GM21447 (cell line): ENCODE data around the gene NPTN.
"Not testable (repeated sequence)": the region's sequence is repeated elsewhere in the genome, so short reads cannot be mapped to it uniquely, and the experiment has no call there.

Source experiments
- ATAC-seq: cut with Tn5 transposase; IDR thresholded peaks from one replicate; pipeline ENCODE4 v1.9.1; 2021; ENCODE audit not compliant: unreplicated experiment

The NPTN gene

DNA sequence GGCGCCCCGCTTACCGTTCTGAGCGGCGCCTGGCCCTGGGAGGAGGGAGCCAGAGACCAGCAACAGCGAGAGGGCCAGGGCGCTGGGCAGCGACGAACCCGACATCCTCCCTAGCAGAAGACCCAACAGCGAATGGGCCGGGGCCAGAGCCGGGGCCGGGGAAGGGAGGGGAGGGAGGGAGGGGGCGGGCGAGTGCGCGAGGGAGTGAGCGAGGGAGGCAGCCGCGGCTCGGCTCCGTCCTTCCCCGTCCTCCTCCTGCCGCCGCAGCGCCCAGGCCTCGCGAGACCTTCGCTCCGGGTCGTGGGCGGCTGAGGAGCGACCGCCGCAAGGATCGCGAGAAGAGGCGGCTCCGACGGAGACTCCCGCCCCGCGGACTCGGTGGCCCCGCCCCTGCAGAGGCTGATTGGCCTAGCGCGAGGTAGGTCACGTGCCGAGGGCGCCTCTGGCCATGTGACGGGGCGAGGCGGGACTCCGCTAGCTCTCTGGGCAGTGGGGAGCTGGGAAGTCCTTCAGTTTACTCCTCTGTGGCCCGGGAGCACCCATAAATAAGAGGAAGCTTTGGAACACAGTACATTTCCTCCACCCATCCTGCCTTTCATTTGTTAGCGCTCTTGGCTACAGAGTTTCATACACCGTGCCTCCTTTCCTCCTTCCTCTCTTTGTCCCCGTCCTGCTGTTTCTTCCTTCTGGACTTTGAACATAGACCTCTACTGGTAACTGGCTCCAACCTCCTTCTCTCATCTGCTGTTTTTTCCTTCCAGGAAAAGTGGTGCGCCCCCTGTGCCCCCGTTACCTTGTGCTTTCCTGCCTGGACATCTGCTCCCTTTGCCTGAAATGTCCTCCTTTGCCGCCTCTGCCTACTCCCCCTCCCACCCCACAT lies at the start of gene NPTN:
TSS of gene NPTN (minus strand) at position 279 of the 880 bp plus-strand sequence. CDS start at position 105, 174 bp downstream.
- peak; percentile 81 for ATAC-seq

DNA sequence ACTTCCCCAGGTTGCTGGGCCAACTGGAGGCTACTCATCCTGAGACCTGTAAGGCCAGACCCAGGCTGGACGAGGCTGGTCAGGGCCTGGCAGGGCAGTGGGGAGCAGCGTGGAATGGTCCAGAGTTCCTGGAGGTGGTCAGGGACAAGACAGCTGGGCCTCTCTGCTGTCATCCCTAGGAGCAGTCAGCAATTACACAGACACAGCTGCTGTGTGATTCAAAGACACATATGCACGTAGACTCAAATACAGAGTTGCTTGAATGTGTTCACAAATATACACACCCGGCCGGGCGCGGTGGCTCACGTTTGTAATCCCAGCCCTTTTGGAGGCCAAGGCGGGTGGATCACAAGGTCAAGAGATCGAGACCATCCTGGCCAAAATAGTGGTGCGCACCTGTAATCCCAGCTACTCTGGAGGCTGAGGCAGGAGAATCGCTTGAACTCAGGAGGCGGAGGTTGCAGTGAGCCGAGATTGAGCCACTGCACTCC lies 49.5 kb upstream of the NPTN start:
- no peak for ATAC-seq

DNA sequence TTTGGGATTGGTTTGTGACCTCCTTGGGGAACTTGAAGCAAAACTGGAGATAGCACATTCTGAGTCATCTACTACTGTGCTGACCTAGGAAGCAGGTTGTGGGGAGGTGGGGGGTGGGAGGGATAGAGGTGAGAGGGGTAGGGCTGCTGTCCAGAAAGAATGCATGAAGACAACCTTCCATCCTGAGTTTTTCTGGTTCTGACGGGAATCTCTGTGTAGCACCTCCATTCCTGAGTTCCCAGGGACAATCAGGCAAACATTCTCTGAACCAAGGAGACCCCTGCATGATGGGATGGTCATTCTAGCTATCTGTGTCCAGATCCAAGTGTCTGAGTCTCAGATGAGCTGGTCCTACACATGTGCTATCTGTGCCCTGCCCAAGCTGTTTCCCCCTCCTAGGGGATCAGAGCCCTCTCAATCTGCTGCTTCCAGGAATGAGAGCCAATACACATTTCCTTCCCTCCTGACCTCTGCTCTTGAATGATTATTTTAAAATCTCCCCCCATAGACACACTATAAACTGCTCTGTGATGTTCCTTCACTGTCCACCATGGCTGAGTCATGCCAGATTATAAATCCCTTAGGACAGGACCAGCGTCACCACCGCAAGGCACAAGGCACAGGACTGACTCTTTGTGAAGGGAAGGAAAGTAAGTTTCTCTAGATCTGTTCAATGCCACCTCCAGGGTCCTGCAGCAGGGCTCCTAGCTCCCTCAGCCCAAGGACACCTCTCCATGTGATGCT lies 48.8 kb upstream of the NPTN start:
- ATAC-seq = no peak

DNA sequence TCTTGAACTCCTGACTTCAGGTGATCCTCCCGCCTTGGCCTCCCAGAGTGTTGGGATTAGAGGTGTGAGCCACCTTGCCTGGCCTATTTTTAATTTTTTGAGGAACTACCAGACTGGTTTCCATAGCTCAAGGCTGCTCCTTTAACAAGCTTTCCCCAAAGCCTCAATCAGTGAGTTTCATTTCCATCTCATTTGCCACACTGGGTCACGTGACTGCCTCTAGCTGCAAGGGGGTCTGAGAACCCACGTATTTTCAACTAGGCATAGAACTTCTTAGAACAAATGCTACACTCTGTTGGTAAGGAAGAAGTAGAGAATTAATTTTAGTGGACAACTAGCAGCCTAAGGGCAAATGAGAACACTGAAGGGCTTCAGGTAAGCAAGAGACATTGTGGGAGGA lies 47.9 kb upstream of the NPTN start:
- ATAC-seq = no peak

DNA sequence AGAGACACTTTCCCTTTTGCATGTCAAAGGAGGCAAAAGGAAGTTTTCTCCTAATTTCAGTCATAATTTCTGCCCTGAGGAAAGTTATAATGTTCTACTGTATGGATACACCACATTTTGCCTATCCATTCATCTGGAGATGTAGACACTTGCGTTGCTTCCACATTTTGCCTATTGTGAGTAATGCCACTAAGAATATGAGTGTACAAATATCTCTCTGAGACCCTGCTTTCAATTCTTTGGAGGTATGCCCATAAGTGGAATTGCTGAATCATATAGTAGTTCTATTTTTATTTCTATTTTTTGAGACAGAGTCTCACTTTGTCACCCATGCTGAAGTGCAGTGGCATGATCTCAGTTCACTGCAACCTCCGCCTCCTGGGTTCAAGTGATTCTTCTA lies 47.4 kb upstream of the NPTN start:
- ATAC-seq = no peak

DNA sequence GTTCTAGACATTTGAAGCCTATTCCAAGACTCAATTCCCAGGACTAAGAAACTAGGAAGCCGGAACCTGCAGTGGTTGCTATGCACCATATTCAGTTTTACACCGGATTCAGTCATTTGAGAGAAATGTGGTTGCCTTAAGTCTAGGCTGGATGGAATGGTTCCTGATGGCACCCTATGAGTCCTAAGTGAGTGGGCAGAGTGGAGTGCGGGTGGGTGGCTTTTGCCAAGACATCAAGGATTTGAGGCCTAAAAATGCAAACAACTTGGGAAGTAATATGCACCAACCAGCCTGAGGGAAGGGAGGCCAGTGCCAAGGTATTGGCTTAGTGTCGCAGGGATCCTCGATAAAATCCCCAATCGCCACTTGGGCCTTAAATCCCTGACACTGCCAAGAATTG lies 46.8 kb upstream of the NPTN start:
- no peak for ATAC-seq

DNA sequence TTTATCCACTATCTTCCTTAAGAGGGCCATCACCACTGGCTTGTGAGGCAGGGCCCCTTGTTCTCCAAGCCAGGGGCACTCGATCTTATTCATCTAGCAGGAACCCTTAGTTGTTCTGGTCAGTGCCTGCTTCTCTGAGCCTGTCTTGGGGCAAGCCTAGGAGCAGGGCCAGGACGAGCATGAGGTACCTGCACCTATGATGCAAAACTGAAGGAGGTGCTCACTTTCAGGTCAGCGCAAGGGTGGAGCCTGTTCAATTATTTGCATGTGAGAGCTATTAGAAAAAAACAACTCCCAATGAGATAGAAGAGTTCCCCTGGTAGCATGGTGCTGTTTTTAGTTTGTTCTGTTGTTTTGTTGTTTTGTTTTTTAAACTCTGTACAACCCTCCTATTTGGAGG lies 46.0 kb upstream of the NPTN start:
- ATAC-seq = no peak

DNA sequence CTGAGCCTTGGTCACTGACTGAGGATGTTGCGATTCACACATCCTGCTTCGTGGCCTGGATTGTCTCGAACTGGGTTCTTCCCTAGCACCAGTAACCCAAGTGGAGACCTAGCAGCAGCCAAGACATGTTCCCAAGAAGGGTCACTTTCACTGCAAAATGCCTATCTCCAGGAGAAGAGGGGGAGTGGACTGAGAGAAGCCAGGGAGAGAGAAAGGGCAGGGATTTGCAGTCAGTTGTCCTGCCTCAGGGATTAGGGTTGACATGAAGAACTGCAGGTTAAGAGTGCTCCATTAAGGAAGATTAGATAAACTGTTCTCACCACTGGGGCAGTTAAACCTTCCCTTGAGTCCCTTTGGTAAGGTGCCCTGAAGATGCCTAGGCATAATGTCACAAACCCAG lies 45.3 kb upstream of the NPTN start:
- no peak for ATAC-seq

DNA sequence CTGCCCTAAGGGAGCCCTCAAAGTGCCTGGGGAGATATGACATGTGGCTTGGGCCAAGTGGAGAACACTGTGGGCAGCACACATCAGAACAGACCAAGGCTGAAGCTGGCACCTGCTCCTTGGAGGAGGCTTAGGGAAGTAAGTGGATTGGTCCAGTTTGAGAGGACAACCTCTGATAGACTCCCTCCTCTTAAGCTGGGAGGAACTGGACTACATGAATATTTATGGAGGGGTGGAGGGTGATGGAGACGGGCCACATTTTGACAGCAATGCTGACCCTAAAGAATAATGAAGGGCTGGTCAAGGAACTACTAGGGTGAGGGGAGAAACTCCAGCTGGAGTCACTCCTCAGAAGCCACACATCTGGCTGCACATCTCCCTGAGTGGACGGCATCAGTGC lies 44.5 kb upstream of the NPTN start:
- ATAC-seq = no peak

DNA sequence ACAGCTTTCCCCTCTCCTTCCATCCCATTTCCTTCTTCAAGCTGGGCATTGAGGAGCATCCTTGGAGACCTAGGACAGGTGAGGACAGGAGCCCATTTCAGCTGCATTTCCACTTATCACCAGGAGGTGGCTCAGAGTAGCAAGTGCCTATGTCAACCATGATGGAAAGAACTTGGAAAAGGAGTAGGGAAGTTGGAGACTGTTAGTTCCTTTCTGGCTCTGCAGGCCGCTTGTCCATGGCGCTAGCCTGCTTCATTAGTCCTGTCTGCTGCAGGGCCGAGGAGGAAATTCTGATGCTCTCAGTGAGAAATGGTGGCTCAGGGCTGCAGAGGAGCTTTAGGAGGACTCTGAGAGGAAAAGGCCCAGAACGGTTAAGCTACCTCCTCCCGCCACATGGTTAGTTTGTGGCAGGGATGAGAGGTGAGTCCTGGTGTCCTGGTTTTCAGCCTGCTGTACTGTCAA lies 44.0 kb upstream of the NPTN start:
- ATAC-seq = no peak

DNA sequence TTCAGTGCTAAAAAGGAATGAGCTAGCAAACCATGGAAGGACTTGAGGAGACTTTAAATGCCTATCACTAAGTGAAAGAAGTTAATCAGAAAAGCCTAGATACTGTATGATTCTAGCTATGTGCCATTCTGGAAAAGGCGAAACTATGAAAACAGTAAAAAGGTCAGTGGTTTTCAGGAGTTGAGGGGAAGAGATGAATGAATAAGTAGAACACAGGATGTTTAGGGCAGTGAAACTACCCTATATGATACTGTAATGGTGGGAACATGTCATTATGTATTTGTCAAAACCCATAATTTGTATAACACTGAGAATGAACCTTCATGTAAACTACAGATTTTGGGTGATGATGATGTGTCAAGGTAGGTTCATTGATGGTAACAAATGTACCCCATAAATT lies 41.4 kb upstream of the NPTN start:
- ATAC-seq = no peak

DNA sequence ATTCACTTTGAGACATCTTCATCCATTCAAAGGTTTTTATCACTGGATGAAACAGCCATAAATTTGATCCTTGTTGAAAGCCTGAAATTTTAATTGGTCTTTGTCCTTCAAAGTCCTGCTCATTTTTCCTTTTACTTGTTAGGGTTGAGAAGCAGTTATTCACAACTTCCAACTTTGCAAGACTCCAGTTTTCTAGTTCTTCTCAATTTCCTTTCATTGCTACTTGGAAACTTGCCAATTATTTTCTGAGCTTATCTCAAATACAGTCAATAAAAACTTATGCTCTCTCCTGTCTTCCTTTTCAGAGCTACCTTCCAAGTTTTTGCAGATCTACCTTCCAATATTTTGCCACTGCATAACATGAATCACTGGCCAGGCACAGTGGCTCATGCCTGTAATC lies 27.3 kb upstream of the NPTN start:
- ATAC-seq = no peak

DNA sequence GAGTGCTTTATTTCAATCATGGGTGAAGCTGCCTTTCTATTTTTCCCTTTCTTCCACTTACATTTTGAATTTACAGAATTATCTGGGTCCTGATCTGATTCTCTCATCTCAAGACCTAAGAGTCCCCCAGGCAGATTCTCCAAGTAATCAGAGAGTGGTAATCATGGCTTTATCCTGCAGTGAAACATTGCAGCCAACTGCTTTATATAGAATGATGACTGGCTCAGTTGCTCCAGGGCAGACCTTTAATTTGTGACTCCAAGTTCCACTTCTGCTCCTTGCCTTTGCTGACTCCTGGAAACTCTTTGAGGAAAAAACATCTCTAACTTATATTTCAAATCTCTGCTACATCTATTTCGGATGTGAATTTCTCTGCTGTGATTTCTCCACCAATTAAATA lies 25.5 kb upstream of the NPTN start:
- ATAC-seq = no peak

DNA sequence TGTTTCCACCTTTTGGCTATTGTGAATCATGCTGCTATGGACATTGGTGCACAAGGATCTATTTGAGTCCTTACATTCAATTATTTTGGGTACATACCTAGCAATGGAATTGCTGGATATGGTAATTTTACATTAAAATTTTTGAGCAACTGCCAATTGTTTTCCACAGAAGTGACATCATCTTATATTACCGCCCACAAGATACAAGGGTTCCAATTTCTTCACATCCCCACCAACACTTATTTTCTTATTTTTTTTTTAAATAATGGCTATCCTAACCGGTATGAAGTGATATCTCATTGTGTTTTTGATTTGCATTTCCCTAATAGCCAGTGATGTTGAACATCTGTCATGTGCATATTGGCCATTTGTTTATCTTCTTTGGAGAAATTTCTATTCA lies 22.5 kb upstream of the NPTN start:
- no peak for ATAC-seq

DNA sequence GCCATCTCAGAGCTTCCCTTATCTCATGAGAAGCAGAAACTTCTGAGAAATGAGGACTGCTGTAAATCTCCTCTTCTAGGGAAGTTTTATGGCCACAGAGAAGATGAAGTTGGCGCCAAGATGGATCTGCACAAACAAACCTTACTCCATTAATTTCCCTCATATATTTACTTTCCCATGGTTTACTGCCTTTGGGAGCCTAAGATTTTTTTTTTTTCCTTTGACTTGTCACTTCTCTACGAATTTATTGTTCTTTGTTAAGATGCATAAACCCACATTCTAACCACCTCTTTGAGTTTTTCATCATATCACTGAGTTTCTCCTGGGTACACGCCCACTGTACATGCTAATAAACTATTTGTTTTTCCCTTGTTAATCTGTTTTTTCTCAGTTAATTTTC lies 21.5 kb upstream of the NPTN start:
- no peak for ATAC-seq

DNA sequence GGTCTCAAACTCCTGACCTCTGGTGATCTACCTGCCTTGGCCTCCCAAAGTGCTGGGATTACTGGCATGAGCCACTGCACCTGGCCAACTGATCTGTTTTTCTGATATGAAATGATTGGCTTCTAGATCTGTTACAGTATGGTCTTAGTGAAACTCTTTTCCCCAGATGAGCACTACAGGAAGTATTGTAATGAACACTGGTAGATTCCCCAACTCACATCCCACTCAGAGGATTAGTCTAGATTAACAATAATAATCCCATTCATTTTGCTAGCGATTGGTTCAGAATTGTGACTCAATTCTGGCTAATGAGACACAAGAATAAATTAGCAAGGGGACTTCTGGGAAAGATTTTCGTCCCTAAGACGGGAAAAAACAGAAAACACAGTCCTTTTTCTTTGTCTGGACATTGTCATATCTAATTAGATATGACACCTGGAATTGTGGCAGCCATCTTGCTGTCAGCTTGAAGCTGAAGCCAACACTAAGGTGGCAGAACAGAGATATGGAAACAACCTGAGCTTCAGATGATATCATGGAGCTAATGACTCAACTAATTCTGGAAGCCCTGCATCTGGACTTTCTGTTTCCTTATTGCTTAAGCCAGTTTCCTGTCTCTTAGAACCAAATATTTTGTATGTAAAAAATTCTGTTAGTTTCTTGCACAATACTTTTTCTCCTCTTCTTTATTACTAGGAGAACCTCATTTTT lies 17.4 kb upstream of the NPTN start:
- no peak for ATAC-seq

DNA sequence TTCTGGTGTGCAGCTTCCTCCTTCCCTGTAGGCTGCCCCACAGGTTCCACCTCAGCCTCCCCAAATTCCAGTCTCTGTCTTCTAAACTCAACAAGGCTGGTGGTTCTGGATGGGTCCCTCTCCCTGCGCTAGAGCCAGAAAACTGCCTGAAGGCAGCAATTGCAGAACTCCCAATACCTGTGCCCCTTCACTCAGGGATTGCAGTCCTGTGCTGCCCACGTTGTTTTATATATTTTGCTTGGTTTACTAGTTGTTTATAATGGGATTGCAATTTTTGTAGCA lies 14.8 kb upstream of the NPTN start:
- ATAC-seq = no peak

DNA sequence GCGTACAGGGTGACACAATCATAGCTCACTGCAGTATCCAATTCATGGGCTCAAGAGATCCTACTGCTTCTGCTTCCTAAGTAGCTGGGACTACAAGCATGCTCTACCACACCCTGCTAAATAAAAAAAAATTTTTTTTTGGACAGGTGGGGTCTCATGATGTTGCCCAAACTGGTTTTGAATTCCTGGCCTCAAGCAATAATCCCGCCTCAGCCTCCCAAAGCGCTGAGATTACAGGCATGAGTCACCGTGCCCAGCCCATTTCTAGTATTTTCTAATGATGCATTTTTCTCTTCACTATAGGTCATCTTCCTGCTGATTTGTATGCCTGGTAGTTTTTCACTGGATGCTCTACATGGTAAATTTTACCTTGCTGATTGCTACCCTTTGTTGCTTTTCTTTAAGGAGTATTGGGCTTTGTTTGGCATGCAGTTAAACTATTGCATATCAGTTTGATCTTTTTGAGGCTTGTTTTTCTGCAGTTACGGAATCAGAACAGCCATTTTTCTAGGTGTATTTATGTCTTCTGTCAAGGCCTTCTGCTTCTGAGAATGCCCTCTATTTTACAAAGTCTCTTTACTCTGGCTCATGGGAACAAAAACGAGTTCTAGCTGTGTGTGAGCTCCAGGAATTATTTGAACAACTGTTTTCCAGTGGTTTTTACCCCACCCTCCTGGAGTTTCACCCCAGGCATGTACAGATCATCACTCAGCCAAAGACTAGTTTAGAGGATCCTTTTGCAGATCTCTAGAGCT lies 14.2 kb upstream of the NPTN start:
- no peak for ATAC-seq

DNA sequence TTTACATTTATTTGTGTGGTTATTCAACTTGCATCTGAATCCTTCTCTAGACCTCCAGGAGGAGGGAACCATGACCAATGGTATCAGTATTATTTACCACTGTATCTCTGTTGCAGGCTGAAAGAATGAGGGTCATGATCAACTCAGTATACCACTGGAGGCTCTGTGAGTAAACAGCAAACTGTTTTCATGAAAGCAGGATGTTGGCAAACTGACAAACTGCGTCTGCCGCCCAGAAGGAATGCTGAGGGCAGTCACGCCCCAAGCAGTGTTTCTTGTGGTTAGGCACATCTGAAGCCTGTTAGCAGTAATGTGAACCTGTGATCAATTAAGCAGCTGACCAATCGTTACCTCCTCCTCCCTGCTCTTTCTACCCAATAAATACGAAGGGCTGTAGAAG lies 6.3 kb upstream of the NPTN start:
- not testable (repeated sequence) for ATAC-seq

DNA sequence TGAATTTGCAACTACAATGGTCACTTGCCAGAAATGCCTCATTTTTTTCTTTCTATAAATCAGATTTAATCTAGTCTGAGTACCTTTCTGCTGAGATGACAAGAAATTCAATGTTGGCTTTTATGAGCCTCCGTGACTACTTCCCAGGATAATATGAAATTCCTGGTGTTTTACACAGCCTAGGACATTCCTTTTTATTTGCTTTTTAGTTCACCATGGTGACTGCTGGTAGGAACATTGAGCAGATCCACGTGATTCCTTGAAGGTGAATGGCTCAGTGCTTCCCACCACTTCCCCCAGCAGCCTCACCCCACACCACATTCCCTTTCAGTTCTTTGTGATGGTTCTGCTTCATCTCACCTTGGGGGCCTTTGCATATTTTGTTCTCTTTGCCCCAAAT lies 4.3 kb upstream of the NPTN start:
- ATAC-seq = no peak

DNA sequence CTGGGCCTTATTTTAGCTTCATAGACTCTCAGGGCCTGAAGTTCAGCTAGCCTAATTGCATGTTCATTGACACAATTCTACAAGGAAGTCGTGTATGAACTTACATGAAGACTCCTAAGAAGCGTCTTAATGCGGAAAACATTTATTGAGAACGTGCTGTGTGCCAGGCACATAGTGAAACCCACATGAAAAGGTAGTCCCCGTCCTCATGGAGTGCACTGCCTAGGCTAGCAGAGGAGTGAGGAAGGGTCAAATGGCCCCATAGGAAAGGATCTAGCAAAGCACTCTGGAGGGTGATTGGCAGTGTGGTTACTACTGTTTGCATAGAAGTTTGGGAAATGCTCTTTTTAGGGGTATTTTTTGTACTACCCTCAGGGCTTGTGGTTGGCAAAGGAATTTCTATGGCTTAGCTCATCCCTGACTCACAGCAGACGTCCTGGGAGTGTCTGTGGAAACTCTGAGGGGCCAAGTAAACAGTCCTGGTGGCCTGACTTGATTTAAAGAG lies 854 bp upstream of the NPTN start:
- no peak for ATAC-seq
